GM23248 (cell line): ENCODE results near the gene IGFL3. TPM values are rescaled to one million over a fixed set of nuclear protein-coding genes. Genes with fewer than 3 reads are reported as not detected.

Experiments used
- DNase-seq: peaks from one replicate; pipeline ENCODE4 v3.0.0-alpha.2; 2015
- H2AFZ ChIP-seq: fragments of 200-600 bp; sonication (generic); 2 replicates; pipeline ENCODE4 v1.6.1; 2016; ENCODE audit warnings: antibody characterized with exemption
- H3F3A ChIP-seq: fragments of 200-600 bp; sonication (generic); 2 replicates; pipeline ENCODE4 v1.6.1; 2016; ENCODE audit warnings: mild to moderate bottlenecking, antibody characterized with exemption, mixed run types; ENCODE audit not compliant: insufficient read depth
- H3K27ac ChIP-seq: fragments of 200-600 bp; sonication (generic); 2 replicates; pipeline ENCODE4 v1.5.1; 2016; ENCODE audit warnings: mild to moderate bottlenecking
- H3K27me3 ChIP-seq: fragments of 200-600 bp; sonication (generic); replicated peaks from 2 replicates; pipeline ENCODE4 v1.6.1; 2016; ENCODE audit warnings: mild to moderate bottlenecking; ENCODE audit not compliant: insufficient read depth
- H3K36me3 ChIP-seq: fragments of 200-600 bp; sonication (generic); 2 replicates; pipeline ENCODE4 v1.6.1; 2016; ENCODE audit warnings: low read depth, mild to moderate bottlenecking
- H3K4me1 ChIP-seq: fragments of 200-600 bp; sonication (generic); 2 replicates; pipeline ENCODE4 v1.6.1; 2016; ENCODE audit warnings: mild to moderate bottlenecking; ENCODE audit not compliant: insufficient read depth
- H3K4me2 ChIP-seq: fragments of 200-600 bp; sonication (generic); one replicate; pipeline ENCODE4 v1.6.1; 2016; ENCODE audit warnings: mild to moderate bottlenecking; ENCODE audit not compliant: unreplicated experiment
- H3K4me3 ChIP-seq: fragments of 200-600 bp; sonication (generic); 2 replicates; pipeline ENCODE4 v1.5.1; 2016; ENCODE audit warnings: mild to moderate bottlenecking
- H3K79me2 ChIP-seq: fragments of 200-600 bp; sonication (generic); 2 replicates; pipeline ENCODE4 v1.6.1; 2016; ENCODE audit warnings: mild to moderate bottlenecking; ENCODE audit not compliant: insufficient read depth
- H3K9ac ChIP-seq: fragments of 200-600 bp; sonication (generic); 2 replicates; pipeline ENCODE4 v1.6.1; 2016; ENCODE audit warnings: mild to moderate bottlenecking
- H3K9me2 ChIP-seq: fragments of 200-600 bp; sonication (generic); 2 replicates; pipeline ENCODE4 v1.6.1; 2016; ENCODE audit warnings: mixed run types, mild to moderate bottlenecking, moderate library complexity; ENCODE audit not compliant: insufficient read depth
- H3K9me3 ChIP-seq: fragments of 200-600 bp; sonication (generic); one replicate; pipeline ENCODE4 v1.6.1; 2017; ENCODE audit warnings: low read depth
- H4K20me1 ChIP-seq: fragments of 200-600 bp; sonication (generic); 2 replicates; pipeline ENCODE4 v1.6.0; 2016; ENCODE audit not compliant: insufficient read depth
- EZH2 ChIP-seq: fragments of 200-600 bp; sonication (generic); IDR thresholded peaks from 2 replicates; pipeline ENCODE4 v1.6.1; 2018; ENCODE audit warnings: antibody characterized with exemption, mild to moderate bottlenecking; ENCODE audit not compliant: insufficient read depth, poor library complexity, severe bottlenecking
- EZH2phosphoT487 ChIP-seq: fragments of 200-600 bp; sonication (generic); IDR thresholded peaks from 2 replicates; pipeline ENCODE4 v1.6.1; 2018; ENCODE audit warnings: antibody characterized with exemption, moderate library complexity, mild to moderate bottlenecking, low read depth; ENCODE audit not compliant: insufficient read depth
- WGBS, 2 experiments: methylation state at CpG; one replicate each; pipeline ENCODE4 v1.1.6; 2015 to 2017; ENCODE audit warnings: low lambda C conversion rate in 2 of 2, low coverage in 1 of 2; ENCODE audit errors: missing lambda C conversion rate in 2 of 2; 5-methylcytosine and 5-hydroxymethylcytosine counted together
- in situ Hi-C: fragments of 300-500 bp; cut with MboI; formaldehyde crosslinking; loops from 2 replicates; pipeline ENCODE4 v1.15.0; 2020
- polyA plus RNA-seq: library from polyadenylated mRNA; unstranded; fragments of >200 nt; fragmentation: Nextera tagmentation; extraction: Ambion mirVana; gene quantifications from 2 replicates; pipeline ENCODE4 v1.2.1, GENCODE V29; 2016
- total RNA-seq: library from RNA; depleted of rRNA; stranded (reverse); fragments of >200 nt; shearing (Covaris generic); gene quantifications from 2 replicates; pipeline ENCODE4 v1.2.3, GENCODE V29; 2014

IGFL3 gene
- total and polyA plus RNA-seq, 2 experiments from 2014 or later: not detected

DNA sequence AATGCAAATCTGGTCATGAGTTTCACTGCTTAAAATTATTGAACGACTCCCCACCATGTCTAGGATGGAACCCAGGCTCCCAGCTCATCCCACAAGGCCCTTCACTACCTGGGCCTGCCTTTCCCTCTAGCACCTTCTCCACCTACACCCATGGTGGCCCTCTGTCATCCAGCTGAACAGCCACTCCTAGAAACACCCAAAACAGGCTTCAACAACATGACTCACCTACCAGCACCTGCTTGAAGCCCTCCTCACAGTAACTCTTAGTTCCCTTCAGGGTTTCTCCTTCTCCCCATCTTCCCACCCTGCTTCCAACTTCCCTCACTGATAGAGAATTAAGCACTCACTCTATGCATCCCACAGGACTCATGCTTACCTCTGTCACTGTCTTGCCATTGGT lies 16.9 kb upstream of the IGFL3 start:
- TF ChIP-seq EZH2phosphoT487 (no peak), EZH2 (no peak)
- no peaks in the 10 kb centered on the region for H3K9me2 ChIP-seq
- no peak overlapping the region for H3K4me3 ChIP-seq
- no peaks in the 10 kb centered on the region for H4K20me1 ChIP-seq
- no peak for DNase-seq
- H3K27ac ChIP-seq: no peak overlapping the region
- no peaks in the 10 kb centered on the region for H3F3A ChIP-seq
- H3K36me3 ChIP-seq: no peaks in the 10 kb centered on the region
- H3K9ac ChIP-seq: no peak overlapping the region
- 13 to 36% methylated on average over 1 of the region's 1 CpG for WGBS, 2 experiments
- H2AFZ ChIP-seq: no peak overlapping the region
- in situ Hi-C loops: no loop called here
- no peaks in the 10 kb centered on the region for H3K79me2 ChIP-seq
- peaks cover 10% of the 10 kb centered on the region; the same call in 1 of the 2 replicates for H3K27me3 ChIP-seq
- H3K4me1 ChIP-seq: no peaks in the 10 kb centered on the region
- H3K9me3 ChIP-seq: no peaks in the 10 kb centered on the region
- H3K4me2 ChIP-seq: no peak overlapping the region

DNA sequence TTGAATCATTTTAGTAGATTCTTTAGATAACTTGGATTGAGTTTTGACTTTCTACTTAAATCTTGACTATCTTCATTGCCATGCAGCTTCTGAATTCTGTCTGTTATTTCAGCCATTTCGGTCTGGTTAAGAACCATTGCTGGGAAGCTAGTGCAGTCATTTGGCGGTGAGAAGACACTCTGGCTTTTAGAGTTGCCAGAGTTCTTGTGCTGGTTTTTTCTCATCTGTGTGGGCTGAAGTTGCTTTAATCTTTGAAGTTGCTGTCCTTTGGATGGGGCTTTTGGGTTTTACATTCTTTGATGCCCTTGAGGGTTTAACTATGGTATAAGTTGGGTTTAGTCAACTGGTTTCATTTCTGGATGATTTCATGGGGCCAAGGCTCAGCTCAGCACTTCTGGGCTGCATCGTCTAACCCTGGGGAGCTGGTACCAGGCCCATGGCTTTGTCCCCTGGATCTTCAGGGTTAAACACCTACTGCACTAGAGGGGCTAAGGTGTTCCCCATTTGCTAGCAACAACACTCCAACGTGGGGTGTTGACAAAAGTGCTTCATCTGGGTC lies 13.5 kb upstream of the IGFL3 start:
- Histone ChIP-seq H2AFZ (no peak overlapping the region), H3K27me3 (no peaks in the 10 kb centered on the region), H4K20me1 (no peaks in the 10 kb centered on the region), H3K4me3 (no peak overlapping the region), H3F3A (peaks cover 8% of the 10 kb centered on the region; the same call in 1 of the 2 replicates), H3K79me2 (no peaks in the 10 kb centered on the region), H3K36me3 (no peaks in the 10 kb centered on the region), H3K9me3 (no peaks in the 10 kb centered on the region), H3K4me2 (no peak overlapping the region), H3K27ac (no peak overlapping the region), H3K9ac (no peak overlapping the region), H3K4me1 (peaks cover 16% of the 10 kb centered on the region), H3K9me2 (no peaks in the 10 kb centered on the region)
- in situ Hi-C loops: no loop called here
- no peak for DNase-seq
- WGBS, 2 experiments: 53 to 59% methylated on average over 4 of the region's 4 CpGs
- TF ChIP-seq EZH2phosphoT487 (no peak), EZH2 (no peak)

DNA sequence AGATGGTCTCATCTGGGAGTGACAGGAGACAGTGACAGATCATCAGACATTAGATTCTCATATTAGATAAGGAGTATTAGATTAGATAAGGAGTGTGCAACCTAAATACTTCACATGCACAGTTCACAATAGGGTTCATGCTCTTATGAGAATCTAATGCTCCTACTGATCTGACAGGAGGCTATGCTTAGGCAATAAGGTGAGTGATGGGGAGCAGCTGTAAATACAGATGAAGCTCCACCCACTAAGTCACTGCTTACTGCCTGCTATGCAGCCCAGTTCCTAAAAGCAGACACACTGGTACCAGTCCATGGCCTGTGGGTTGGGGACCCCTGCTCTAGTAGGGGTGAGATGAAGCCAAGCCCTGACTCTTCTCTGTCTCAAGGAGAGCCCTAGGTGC lies 10.0 kb upstream of the IGFL3 start:
- no peaks in the 10 kb centered on the region for H3K79me2 ChIP-seq
- H3K27me3 ChIP-seq: no peaks in the 10 kb centered on the region
- H3K36me3 ChIP-seq: no peaks in the 10 kb centered on the region
- H4K20me1 ChIP-seq: no peaks in the 10 kb centered on the region
- peaks cover 27% of the 10 kb centered on the region for H3K4me1 ChIP-seq
- H3K4me3 ChIP-seq: no peak overlapping the region
- peaks cover 36% of the 10 kb centered on the region for H3F3A ChIP-seq
- no peaks in the 10 kb centered on the region for H3K9me2 ChIP-seq
- no peak for DNase-seq
- H2AFZ ChIP-seq: 0 out of 2 replicates have a peak overlapping the region, but pooled peaks have one; percentile 3
- in situ Hi-C loops: no loop called here
- H3K27ac ChIP-seq: no peak overlapping the region
- TF ChIP-seq EZH2 (no peak), EZH2phosphoT487 (no peak)
- no peaks in the 10 kb centered on the region for H3K9me3 ChIP-seq
- H3K4me2 ChIP-seq: no peak overlapping the region
- no peak overlapping the region for H3K9ac ChIP-seq

DNA sequence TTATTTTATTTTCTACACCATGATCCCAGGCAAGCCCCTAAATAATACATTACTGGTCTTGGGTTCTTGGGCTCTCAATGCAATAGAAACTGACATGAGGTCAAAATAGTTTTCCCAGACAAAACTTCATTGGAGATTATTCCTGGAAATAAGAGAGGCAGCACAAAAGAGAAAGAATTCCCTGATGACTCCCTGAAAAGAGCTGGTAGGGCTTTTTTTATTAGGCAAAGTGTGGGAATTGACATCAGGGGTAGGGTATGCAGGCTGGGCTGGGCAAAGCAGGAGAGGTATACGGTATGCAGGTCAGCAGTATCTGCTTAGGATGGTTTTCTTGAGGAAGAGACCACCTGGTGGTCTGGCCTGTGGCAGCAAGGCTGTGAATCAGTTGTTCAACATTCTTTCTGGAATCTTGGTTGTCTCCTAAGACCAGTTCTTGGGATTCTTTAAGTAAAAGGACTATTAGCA lies 9.3 kb upstream of the IGFL3 start:
- Histone ChIP-seq H3K27ac (peak overlapping the region; percentile 91), H3K4me2 (peak overlapping the region; percentile 42), H3K4me1 (peaks cover 27% of the 10 kb centered on the region), H3F3A (peaks cover 36% of the 10 kb centered on the region), H3K9me3 (no peaks in the 10 kb centered on the region), H3K4me3 (no peak overlapping the region), H3K9me2 (no peaks in the 10 kb centered on the region), H3K79me2 (no peaks in the 10 kb centered on the region), H3K27me3 (no peaks in the 10 kb centered on the region), H2AFZ (peak overlapping the region; percentile 76), H3K9ac (peak overlapping the region; percentile 64), H4K20me1 (no peaks in the 10 kb centered on the region), H3K36me3 (no peaks in the 10 kb centered on the region)
- WGBS, 2 experiments: 67 to 80% methylated on average over 1 of the region's 1 CpG
- in situ Hi-C loops: no loop called here
- TF ChIP-seq EZH2phosphoT487: no peak
- no peak for TF ChIP-seq EZH2
- no peak for DNase-seq

DNA sequence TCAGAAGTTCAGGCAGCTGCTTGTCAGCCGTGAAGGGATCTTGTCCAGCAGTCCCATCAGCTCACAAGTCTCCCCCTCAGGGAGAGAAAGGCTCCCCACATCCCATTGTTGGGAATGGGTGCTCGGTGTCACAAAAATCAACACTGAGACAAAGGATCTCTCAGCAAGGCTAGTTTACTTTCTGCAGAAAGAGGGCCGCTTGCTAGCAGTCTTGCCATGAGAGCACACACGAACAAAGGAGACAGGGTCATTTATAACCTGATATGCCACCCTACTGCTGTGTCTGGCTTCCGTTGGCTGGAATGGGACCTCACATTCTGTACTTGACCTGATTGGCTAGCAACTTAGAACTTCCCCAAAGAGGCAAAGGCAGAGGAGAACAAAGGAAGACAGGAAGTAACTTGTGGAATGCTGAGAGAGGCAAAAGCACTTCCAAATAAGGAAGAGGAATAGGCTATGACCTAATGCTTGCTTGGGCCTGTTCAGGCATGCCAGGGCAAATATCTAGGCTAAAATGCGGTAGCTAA lies 8.7 kb upstream of the IGFL3 start:
- H3F3A ChIP-seq: peaks cover 36% of the 10 kb centered on the region
- H4K20me1 ChIP-seq: no peaks in the 10 kb centered on the region
- H3K27me3 ChIP-seq: no peaks in the 10 kb centered on the region
- H3K36me3 ChIP-seq: no peaks in the 10 kb centered on the region
- H3K9me2 ChIP-seq: no peaks in the 10 kb centered on the region
- peak overlapping the region; percentile 64 for H3K9ac ChIP-seq
- WGBS, 2 experiments: 24 to 26% methylated on average over 6 of the region's 6 CpGs
- H2AFZ ChIP-seq: peak overlapping the region; percentile 76
- in situ Hi-C loops: no loop called here
- no peaks in the 10 kb centered on the region for H3K79me2 ChIP-seq
- no peaks in the 10 kb centered on the region for H3K9me3 ChIP-seq
- TF ChIP-seq EZH2phosphoT487: no peak
- TF ChIP-seq EZH2: no peak
- peaks cover 27% of the 10 kb centered on the region for H3K4me1 ChIP-seq
- H3K4me3 ChIP-seq: peak overlapping the region; percentile 41
- peak overlapping the region; percentile 75 for H3K4me2 ChIP-seq
- peak; percentile 81 for DNase-seq
- peak overlapping the region; percentile 91 for H3K27ac ChIP-seq
